Natural killer cell (primary cell): ENCODE measurements around the gene CACFD1. TPM values are rescaled to one million over a fixed set of nuclear protein-coding genes. Genes with fewer than 3 reads are reported as not detected.

ENCODE experiments used
- ATAC-seq, 3 donors: fragments of 150-1000 bp in 2 of 3; fragments of 200-7000 bp in 1 of 3; cut with Tn5 transposase; 1 replicate in 1 of 3; 2 replicates in 2 of 3; pipeline ENCODE4 v1.10.0; 2021; ENCODE audit warnings: mild to moderate bottlenecking in 2 of 3, moderate library complexity in 2 of 3
- DNase-seq, 2 donors: peaks; one replicate each; pipeline versions ENCODE4 v3.0.0 to v3.0.0-alpha.2; 2013 to 2021; ENCODE audit warnings: mixed read lengths in 1 of 2
- H3K27ac ChIP-seq: one replicate; pipeline ENCODE4 v1.5.1; 2013; ENCODE audit warnings: mild to moderate bottlenecking, low read length
- H3K27me3 ChIP-seq: one replicate; pipeline ENCODE4 v1.6.1; 2013; ENCODE audit warnings: low read length; ENCODE audit not compliant: control insufficient read depth, insufficient read depth
- H3K36me3 ChIP-seq: one replicate; pipeline ENCODE4 v1.6.1; 2013; ENCODE audit warnings: low read length; ENCODE audit not compliant: control insufficient read depth, insufficient read depth
- H3K4me1 ChIP-seq: one replicate; pipeline ENCODE4 v1.6.1; 2013; ENCODE audit warnings: low read length; ENCODE audit not compliant: control insufficient read depth, insufficient read depth
- H3K4me3 ChIP-seq: one replicate; pipeline ENCODE4 v1.5.1; 2013; ENCODE audit warnings: low read length
- H3K9me3 ChIP-seq: one replicate; pipeline ENCODE4 v1.6.1; 2013; ENCODE audit warnings: low read length; ENCODE audit not compliant: control insufficient read depth, insufficient read depth
- H3K27ac Mint-ChIP-seq, 2 donors: one replicate each; pipeline ENCODE4 v1.8.0; 2022; ENCODE audit warnings: mild to moderate bottlenecking in 2 of 2, mixed read lengths in 2 of 2, moderate library complexity in 1 of 2
- H3K27me3 Mint-ChIP-seq, 2 donors: one replicate each; pipeline ENCODE4 v1.8.0; 2022; ENCODE audit warnings: low read depth in 2 of 2, mixed read lengths in 2 of 2
- H3K36me3 Mint-ChIP-seq: one replicate; pipeline ENCODE4 v1.8.0; 2022; ENCODE audit warnings: mixed read lengths
- H3K4me1 Mint-ChIP-seq, 2 donors: one replicate each; pipeline ENCODE4 v1.8.0; 2022; ENCODE audit warnings: mixed read lengths in 2 of 2
- H3K4me3 Mint-ChIP-seq: one replicate; pipeline ENCODE4 v1.8.0; 2022; ENCODE audit warnings: mild to moderate bottlenecking, moderate library complexity, mixed read lengths
- H3K9me3 Mint-ChIP-seq, 2 donors: one replicate each; pipeline ENCODE4 v1.8.0; 2022; ENCODE audit warnings: mixed read lengths in 2 of 2
- WGBS: methylation state at CpG from one replicate; pipeline ENCODE4 v1.1.7; 2013; ENCODE audit warnings: missing lambda C conversion rate; ENCODE audit not compliant: insufficient coverage; 5-methylcytosine and 5-hydroxymethylcytosine counted together
- intact Hi-C: fragments of 100-400 bp; cut with micrococcal nuclease; formaldehyde crosslinking; loops from one replicate; pipeline ENCODE4 v1.14.2; 2022
- total RNA-seq, 4 donors: library from RNA; stranded (reverse); fragments of 120-200 nt in 1 of 4; gene quantifications; one replicate each; pipeline versions ENCODE4 v1.2.3 to v1.2.4, GENCODE V29; 2013 to 2022
- TF ChIP-seq, protein P1 (sequence below): fragments of 200-600 bp; IDR thresholded peaks from one replicate; pipeline ENCODE4 v1.8.0; 2022; ENCODE audit warnings: antibody characterized with exemption

Gene CACFD1
- total RNA-seq, 3 donors from 2014 or later (not counting 1 experiment from before 2014, with no cell fraction given): 4.5 to 8.3 (median 5.4) TPM

DNA sequence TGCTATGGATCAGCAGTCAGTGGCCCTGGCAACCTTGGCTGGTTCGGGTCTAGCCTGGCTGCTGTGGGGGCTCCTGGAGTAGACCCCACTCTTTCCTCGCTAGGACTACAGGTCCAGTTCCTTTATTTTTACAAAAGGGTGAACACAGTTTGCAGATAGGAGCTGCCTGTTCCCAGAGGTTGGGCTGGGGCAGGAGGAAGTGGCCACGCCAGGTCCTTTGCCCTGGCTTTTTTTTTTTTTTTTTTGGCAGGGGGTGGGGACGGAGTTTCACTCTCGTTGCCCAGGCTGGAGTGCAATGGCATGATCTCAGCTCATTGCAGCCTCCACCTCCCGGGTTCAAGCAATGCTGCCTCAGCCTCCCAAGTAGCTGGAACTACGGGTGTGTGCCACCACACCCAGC, 11.2 kb downstream of the CACFD1 start:
- Histone ChIP-seq H3K36me3 (no peaks in the 10 kb centered on the region), H3K4me3 (no peak overlapping the region), H3K4me1 (peaks cover 23% of the 10 kb centered on the region), H3K27ac (no peak overlapping the region), H3K9me3 (no peaks in the 10 kb centered on the region), H3K27me3 (no peaks in the 10 kb centered on the region)
- Mint-ChIP-seq H3K27me3 (no peaks in the 10 kb centered on the region), H3K9me3 (no peaks in the 10 kb centered on the region), H3K4me1 (no peaks in the 10 kb centered on the region), H3K36me3 (no peaks in the 10 kb centered on the region), H3K4me3 (no peak overlapping the region), H3K27ac (no peak overlapping the region)
- intact Hi-C loops: no loop called here
- 90% methylated on average over 7 of the region's 7 CpGs for WGBS
- DNase-seq: no peak
- TF ChIP-seq, protein P1, sequence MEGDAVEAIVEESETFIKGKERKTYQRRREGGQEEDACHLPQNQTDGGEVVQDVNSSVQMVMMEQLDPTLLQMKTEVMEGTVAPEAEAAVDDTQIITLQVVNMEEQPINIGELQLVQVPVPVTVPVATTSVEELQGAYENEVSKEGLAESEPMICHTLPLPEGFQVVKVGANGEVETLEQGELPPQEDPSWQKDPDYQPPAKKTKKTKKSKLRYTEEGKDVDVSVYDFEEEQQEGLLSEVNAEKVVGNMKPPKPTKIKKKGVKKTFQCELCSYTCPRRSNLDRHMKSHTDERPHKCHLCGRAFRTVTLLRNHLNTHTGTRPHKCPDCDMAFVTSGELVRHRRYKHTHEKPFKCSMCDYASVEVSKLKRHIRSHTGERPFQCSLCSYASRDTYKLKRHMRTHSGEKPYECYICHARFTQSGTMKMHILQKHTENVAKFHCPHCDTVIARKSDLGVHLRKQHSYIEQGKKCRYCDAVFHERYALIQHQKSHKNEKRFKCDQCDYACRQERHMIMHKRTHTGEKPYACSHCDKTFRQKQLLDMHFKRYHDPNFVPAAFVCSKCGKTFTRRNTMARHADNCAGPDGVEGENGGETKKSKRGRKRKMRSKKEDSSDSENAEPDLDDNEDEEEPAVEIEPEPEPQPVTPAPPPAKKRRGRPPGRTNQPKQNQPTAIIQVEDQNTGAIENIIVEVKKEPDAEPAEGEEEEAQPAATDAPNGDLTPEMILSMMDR: no peak
- ATAC-seq: no peak

DNA sequence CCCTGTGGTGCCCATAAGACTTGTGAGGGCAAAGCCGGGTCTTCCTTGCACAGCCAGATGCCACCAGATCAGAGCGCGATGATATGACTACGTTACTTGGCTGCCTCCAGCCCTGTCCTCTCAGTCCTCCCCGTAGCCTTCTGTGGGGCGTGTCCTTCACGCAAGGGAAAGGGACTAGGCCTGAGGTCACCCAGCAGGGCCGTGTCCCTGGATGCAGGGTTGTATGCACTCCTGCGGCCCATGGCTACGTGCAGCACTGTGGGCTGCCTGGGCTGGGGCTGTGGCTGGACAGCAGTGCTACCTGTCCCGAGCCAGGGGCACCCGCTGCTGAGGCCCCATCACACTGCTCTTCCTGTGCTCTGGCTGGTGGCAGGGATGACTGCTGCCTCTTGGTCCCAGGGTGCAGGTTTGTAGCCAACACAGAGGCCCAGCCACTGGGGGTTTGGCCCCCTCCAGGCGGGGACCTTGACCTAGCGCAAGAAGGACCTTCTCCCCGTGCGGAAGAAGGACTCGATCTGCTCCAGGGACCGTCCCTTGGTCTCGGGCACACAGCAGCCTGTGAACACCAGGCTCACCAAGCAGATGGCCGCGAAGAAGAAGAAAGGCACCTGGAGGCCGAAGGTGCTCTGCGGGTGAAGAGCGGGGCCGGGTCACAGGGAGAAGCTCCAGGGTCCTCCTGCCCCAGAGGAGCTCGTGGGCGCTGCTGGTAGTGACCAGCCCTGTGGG, 11.9 kb downstream of the CACFD1 start:
- H3K36me3 ChIP-seq: no peaks in the 10 kb centered on the region
- peaks cover 29% of the 10 kb centered on the region for H3K4me1 ChIP-seq
- H3K27me3 ChIP-seq: no peaks in the 10 kb centered on the region
- H3K9me3 ChIP-seq: no peaks in the 10 kb centered on the region
- no peak overlapping the region for H3K27ac ChIP-seq
- Mint-ChIP-seq H3K9me3 (no peaks in the 10 kb centered on the region), H3K27me3 (no peaks in the 10 kb centered on the region), H3K36me3 (no peaks in the 10 kb centered on the region), H3K4me1 (no peaks in the 10 kb centered on the region), H3K4me3 (no peak overlapping the region), H3K27ac (no peak overlapping the region)
- TF ChIP-seq, protein P1: no peak
- intact Hi-C loops: no loop called here
- no peak overlapping the region for H3K4me3 ChIP-seq
- DNase-seq: no peak
- ATAC-seq: no peak
- WGBS: 95% methylated on average over 27 of the region's 27 CpGs

DNA sequence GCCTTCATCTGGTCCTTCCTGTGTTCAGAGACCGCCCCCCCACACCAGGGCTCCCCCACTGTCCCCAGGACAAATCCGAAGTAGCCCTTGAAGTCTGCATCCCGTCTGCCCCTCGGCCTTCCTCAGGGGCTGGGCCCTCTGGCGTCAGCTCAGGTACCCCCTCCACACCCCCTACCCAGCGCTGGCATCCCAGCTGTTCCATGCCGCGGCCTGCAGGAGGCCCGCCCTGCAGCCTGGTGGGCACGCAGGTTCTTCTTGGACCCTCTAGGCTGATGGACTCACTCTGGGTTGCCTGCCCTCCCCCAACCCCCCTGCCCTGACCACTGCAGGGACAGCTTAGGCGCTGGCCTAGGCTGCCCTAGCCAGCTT, 12.5 kb downstream of the CACFD1 start:
- no peaks in the 10 kb centered on the region for H3K27me3 ChIP-seq
- H3K4me3 ChIP-seq: no peak overlapping the region
- Mint-ChIP-seq H3K27ac (no peak overlapping the region), H3K9me3 (no peaks in the 10 kb centered on the region), H3K4me3 (no peak overlapping the region), H3K27me3 (no peaks in the 10 kb centered on the region), H3K36me3 (no peaks in the 10 kb centered on the region), H3K4me1 (no peaks in the 10 kb centered on the region)
- 89% methylated on average over 11 of the region's 11 CpGs for WGBS
- TF ChIP-seq, protein P1: no peak
- H3K9me3 ChIP-seq: no peaks in the 10 kb centered on the region
- no peak overlapping the region for H3K27ac ChIP-seq
- DNase-seq: no peak
- no peaks in the 10 kb centered on the region for H3K36me3 ChIP-seq
- intact Hi-C loops: no loop called here
- ATAC-seq: no peak
- peaks cover 35% of the 10 kb centered on the region for H3K4me1 ChIP-seq
